Activated T-helper 1 cell treated with anti-CD3 and anti-CD28 coated beads, Interleukin-2, amount 50 U/mL, for 16 hours (primary cell): Measurements from ENCODE around the gene ERVV-1.
"Not testable (repeated sequence)": the region's sequence is repeated elsewhere in the genome, so short reads cannot be mapped to it uniquely, and the experiment has no call there.

Experiments used
- DNase-seq, 2 donors: peaks; one replicate each; pipeline ENCODE4 v3.0.0-alpha.2; 2020; ENCODE audit warnings: low read depth in 1 of 2, low spot score in 1 of 2

ERVV-1 gene

DNA sequence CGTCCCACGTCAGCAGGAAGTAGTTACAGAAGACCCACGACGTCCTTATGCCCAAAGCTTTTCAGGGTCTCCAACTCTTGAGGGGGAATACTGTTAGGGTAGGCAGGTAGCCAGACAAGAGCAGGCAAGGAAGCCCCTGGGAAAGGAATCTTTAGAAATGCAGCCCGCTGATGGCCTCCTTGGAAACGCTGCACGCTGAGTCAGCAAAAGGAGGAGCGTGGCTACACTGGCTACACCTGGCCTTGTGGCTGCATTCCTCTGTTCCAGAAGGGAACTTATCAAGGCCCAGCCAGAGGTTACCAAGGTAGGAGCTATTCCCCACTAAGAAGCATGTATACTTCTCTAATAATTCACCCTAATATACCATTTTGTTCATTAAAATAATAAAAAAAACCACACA lies 2.0 kb downstream of the ERVV-1 start:
- no peak for DNase-seq

- no peak for DNase-seq
Measured at GRCh38 chr19:53019684-53020083, 6.0 kb downstream of the ERVV-1 start.

- not testable (repeated sequence) for DNase-seq
Measured at GRCh38 chr19:53028306-53028705, 14.6 kb downstream of the ERVV-1 start.

DNA sequence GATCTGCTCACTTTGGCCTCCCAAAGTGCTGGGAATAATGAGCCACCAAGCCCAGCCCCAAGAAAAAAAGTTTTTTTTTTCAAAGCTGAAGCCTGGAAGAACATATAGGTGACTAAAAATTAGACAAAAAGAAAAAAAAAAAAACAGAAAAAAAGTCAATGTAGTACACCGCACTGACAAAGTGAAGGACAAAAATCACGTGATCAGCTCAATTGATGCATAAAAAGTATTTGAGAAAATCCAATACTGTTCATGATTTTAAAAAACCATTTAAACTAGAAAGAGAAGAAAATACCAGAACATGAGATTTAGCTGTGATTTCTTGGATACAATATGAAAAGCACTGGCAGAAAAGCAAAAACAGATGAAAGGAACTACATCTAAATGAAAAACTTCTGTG lies 20.3 kb downstream of the ERVV-1 start:
- DNase-seq, result no peak

DNA sequence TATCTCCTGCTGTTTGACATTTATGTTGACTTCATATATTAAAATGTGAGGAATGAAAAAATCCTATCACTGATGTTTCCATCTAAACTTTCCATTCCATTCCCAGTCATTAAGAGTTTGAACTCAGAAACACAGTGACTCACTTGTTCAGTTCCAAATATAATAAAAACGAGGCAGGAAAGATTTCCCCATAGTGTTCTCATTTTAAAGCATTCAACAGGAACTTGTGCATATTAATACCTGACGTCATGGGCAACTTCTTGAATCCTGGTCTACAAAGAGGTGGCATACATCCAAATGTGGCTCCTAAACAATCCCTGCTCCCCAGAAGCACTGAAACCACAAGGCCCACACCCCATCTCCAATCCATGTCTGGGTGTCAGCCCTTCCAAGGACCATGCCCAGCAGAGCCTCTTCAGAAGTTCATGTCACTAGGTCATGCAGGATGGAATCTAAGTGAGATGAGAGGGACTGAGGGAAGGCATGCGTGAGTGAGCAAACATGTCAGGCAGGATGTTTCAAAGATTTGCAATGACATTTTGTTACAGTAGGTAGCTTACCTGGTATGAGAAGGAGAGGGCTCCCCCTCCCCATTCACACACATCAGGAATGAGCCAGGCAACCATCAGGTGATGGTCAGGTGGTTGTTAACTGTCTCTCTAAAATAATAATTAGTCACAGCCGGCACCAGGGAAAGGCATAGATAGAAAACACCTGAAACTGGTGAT lies 21.4 kb downstream of the ERVV-1 start:
- DNase-seq, result no peak

DNA sequence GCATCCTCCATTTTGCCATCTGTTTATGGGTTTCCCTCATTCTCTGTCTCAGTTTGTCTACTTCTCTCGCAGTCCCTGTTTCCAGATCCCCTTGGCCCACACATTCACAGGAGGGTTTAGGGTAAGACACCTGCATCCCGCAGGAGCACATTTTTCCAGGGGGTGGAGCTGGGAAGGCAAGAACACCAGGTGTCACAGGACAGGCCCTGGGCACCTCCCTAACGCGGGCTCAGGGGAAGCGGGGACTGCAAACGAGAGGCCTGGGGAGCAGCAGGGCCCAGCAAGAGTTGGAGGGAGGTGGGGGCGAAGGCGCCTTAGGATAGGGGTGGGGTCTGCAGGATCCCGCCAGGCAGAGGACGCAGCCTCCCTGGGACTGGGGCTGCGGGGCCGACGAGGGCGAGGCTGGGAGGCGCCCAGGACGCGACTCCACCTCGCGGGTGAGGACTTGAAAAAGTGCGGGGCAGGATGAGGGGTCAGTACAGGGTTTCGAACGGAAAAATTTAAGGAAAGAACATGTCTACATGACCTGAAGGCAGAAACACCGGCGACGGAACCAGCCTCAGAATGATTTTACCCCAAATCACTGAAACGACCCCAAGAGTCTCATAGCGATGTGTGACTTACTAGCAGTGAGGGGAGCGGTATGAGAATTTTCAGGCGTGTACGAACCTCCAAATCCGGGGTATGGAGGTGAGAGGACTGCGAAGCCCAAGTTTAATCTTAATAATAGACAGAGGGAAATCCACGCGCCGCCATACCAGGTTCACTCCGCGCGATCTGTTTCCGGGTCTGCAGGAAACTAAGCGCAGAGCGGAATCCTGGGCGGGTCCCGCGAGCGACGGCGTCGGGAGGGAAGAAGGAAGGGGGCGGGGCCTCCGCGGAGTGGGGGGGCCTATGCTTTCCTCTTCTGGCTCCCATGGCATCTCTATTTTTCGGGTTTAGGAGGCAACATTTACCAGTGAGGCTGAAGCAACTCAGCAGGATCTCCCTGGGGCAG lies 23.7 kb downstream of the ERVV-1 start:
- DNase-seq, result no peak

- DNase-seq, result no peak
Measured at GRCh38 chr19:53041366-53041765, 27.6 kb downstream of the ERVV-1 start.

DNA sequence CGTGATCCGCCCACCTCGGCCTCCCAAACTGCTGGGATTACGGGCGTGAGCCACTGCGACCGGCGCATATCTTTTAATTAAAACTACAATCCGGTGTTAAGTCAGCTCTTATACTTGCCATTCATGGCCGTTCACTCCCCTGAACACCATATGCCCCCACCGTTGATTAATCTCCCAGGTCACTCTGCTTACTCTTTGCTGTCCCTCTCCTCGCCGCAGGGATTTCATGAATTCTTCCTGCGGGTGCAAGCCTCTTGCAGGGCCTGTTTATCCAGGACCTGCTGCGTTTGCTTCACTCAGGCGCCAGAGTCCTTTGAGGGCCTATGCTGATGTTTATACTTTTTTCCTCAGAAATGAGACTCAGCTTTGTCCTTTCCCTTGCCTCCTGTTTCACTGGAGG lies 31.8 kb downstream of the ERVV-1 start:
- no peak for DNase-seq

- no peak for DNase-seq
Measured at GRCh38 chr19:53047379-53047778, 33.7 kb downstream of the ERVV-1 start.

GRCh38 chr19:53055117-53055516 lies 41.4 kb downstream of the ERVV-1 start:
- no peak for DNase-seq

DNA sequence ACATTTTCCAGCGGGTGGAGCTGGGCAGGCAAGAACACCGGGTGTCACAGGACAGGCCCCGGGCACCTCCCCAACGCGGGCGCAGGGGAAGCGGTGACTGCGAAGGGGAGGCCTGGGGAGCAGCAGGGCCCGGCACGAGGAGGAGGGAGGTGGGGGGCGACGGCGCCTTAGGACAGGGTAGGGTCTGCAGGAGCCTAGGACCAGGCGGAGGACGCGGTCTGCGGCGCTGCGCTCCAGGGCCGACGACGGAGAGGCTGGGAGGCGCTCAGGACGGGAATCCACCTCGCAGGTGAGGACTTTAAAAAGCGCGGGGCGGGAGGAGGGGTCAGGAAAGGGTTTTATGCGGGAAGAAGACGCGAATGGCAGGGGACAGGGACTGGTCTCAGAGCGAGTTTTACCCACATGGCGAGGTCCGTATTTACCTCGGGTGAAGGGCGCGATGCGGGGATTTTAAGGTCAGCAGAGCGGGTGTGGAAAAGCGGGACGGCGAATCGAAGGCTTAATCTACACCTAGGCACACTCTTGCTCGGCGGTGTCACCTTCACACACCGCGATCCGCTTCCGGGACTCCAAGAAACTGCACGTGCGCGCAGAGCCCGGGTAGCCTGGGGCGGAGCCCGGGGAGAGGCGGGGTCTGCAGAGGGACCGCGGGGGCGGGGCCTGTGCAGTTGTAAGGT lies 44.3 kb downstream of the ERVV-1 start:
- DNase-seq, result no peak
